ENCODE measurements around the gene PCGF3. TPM values are rescaled to one million over a fixed set of nuclear protein-coding genes. Genes with fewer than 3 reads are reported as not detected.

PCGF3 gene
- total and polyA plus RNA-seq, 10 of the 15 experiments (the other 5 are each of a cell fraction or from before 2014, with no cell fraction given): 2.2 to 43.8 (median 15.9) TPM

DNA sequence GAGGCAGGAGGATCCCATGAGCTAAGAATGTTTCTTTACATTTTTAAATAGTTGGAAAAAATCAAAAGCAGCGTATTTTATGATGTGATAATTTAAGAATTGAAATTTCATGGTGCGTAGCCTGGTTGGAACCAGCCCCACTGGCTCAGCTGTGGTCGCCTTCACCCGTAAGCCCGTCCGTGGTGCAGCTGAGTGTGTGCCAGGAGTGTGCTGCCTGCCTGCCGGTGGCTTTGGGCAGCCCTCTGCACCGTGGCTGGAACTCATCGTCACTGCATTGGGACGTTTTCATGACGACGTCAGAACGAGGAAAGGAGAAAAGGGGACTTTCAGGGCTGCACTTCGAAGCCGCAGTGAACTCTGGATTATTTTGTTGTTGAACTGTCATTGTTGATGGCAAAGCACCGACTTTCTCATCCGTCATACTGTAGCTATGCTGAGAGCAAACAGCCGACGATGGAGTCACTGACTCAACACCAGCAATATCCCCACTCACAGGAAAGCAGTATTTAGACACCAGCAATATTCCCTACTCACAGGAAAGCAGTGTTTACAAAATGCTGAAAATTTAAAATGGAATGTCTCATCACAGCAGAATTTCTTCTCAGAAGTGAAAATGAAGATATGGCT, 35.1 kb downstream of the PCGF3 start (continued):
- TF ChIP-seq ZNF274 (IDR thresholded peaks at IDR 0.05; ENCODE audit: insufficient read depth, insufficient read length): no peak

DNA sequence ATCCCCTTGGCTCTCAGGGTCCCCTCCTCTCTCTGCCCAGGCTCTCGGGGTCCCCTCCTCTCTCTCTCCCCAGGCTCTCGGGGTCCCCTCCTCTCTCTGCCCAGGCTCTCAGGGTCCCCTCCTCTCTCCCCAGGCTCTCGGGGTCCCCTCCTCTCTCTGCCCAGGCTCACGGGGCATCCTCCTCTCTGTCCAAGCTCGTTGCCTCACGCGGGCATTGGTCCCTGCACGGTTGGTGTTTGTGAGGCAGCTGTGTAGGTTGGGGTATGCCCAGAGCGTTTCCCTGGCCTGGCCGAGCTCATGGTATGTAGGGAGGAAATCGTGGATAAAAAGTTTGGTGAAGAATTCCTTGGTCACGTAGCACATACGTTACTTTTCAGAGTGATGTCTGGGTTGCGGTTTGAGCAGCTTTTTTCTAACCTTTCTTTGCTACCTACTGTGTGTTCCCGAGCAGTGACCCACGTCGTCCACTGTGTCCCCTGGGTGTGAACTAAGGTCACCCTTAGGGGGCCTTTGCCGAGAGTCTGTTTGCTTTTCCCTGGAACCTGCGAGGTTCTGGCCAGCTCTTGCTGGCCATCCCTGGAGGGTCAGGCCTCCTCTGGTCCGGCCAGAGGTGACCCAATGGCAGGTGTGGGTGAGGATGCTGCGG, 36.6 kb downstream of the PCGF3 start:
- Histone ChIP-seq H3K36me3 (ENCODE audit: control insufficient read depth in 2 of 2, insufficient read depth in 2 of 2, low read length in 1 of 2) (peaks cover 0 to 2% of the 10 kb centered on the region in 2 experiments; a peak in 2 of 4 replicates), H3K79me2 (ENCODE audit: control insufficient read depth, insufficient read depth, low read length) (no peaks in the 10 kb centered on the region), H3K9ac (ENCODE audit: control insufficient read depth, insufficient read depth, low read length) (no peak overlapping the region), H3K9me3 (replicated peaks; ENCODE audit: control insufficient read depth, insufficient read depth, low read length) (no peaks in the 10 kb centered on the region), H3K4me2 (ENCODE audit: control insufficient read depth, insufficient read depth) (no peak overlapping the region), H3K4me1 (ENCODE audit: control insufficient read depth, insufficient read depth, low read length) (no peaks in the 10 kb centered on the region), H3K27ac (ENCODE audit: control insufficient read depth, insufficient read depth) (no peak overlapping the region), H3K27me3 (replicated peaks in 1 of 2; ENCODE audit: control insufficient read depth in 2 of 2, insufficient read depth in 2 of 2, low read length in 1 of 2) (no peaks in the 10 kb centered on the region), H2AFZ (ENCODE audit: control insufficient read depth, low read depth, low read length) (no peak overlapping the region), H4K20me1 (ENCODE audit: control insufficient read depth, insufficient read depth) (no peaks in the 10 kb centered on the region), H3K4me3 (no peak overlapping the region)
- TF ChIP-seq NR2F1 (conservative IDR thresholded peaks at IDR 0.05): 0 out of 2 replicates have a peak, but pooled peaks have one; percentile 26
- TF ChIP-seq, protein P1, sequence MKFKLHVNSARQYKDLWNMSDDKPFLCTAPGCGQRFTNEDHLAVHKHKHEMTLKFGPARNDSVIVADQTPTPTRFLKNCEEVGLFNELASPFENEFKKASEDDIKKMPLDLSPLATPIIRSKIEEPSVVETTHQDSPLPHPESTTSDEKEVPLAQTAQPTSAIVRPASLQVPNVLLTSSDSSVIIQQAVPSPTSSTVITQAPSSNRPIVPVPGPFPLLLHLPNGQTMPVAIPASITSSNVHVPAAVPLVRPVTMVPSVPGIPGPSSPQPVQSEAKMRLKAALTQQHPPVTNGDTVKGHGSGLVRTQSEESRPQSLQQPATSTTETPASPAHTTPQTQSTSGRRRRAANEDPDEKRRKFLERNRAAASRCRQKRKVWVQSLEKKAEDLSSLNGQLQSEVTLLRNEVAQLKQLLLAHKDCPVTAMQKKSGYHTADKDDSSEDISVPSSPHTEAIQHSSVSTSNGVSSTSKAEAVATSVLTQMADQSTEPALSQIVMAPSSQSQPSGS (IDR thresholded peaks at IDR 0.05; ENCODE audit: low read length): no peak
- 65% methylated on average over 17 of the region's 21 CpGs for WGBS (ENCODE audit: insufficient coverage, insufficient replicate concordance, low lambda C conversion rate, missing lambda C conversion rate)
- intact Hi-C loops (cut with micrococcal nuclease; ENCODE audit: unreplicated experiment) (loop anchor here (2.0 kb wide), 1 partner anchor 245 kb away; the partner anchor contains the start of gene IDUA), in situ Hi-C loops (cut with MboI) (no loop called here)
- BruUV-seq (replicated peaks): no TSS peak
- SMC1A ChIA-PET (ENCODE audit: uncharacterized antibody, unreplicated experiment): interaction anchor here (1.2 to 1.8 kb wide), 6 partner anchors 43 to 389 kb away, joined by 3 to 9 read pairs (median 3); partner anchors contain the start of gene IDUA
- CTCF ChIA-PET: interaction anchor here (0.6 to 4.0 kb wide), 17 partner anchors 11 to 762 kb away, joined by 3 to 46 read pairs (median 3); partner anchors contain the start of genes ATP5ME and IDUA
- ATAC-seq: no peak
- RAD21 ChIA-PET (ENCODE audit: unreplicated experiment): interaction anchor here (0.7 to 2.6 kb wide), 6 partner anchors 40 to 523 kb away, joined by 3 to 28 read pairs (median 4); partner anchors contain the start of gene IDUA
- FAIRE-seq: no peak
- POLR2A ChIA-PET: no interaction called here
- DNase-seq (ENCODE audit: low read depth, low spot score): no peak

Data from GM12878 (cell line).